Measurements from ENCODE around the gene NOD2. TPM values are rescaled to one million over a fixed set of nuclear protein-coding genes. Genes with fewer than 3 reads are reported as not detected.

Gene NOD2
- total RNA-seq, 1 experiment from 2014 or later, result 5.4 TPM

DNA sequence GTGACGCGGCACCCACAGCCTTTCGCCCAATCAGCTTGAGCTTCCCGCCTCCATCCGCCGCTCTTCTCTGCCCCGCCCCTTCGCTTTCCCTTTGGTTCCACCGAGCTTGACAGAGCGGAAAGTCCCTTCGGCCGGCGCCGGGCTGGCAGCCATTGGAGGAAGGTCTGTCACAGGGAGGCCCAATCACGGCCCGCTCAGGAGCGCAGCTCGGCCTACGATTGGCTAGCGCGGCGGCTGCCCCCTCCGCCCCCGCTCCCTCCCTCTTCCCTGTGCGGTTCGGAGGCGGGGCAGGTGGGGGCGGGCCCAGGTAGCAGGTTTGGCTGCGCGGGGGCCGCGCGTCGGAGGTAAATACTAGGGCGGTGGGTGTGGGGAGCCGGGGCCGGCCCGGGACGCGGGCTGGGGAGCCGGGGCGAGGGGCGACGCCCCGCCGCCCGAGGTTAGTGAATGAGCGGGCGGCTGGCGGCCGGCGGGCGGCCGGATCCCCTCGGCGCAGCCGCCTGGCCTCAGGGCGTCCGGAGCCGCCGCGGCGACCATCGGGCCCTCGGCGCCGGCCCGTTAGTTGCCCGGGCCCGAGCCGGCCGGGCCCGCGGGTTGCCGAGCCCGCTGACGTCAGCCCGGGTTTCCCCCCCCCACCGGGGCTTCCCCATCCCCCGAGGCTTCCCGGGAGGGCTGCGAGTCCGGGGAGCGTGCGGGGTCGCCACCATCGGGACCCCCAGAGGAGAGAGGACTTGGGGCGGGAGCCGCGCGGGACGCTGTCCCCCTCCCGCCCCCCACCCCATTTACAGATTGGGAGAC, 48.6 kb downstream of the NOD2 start, which contains the start of gene CYLD:
CYLD (plus strand) TSS at position 306 of the 795 bp plus-strand sequence. CDS start 7,613 bp downstream, outside the sequence.
- Histone ChIP-seq H3K4me3 (replicated peaks in 1 of 2; ENCODE audit: low read depth in 1 of 2, low read length in 2 of 2) (peak within 1 kb of the TSS; percentile 55 to 69), H3K36me3 (ENCODE audit: control insufficient read depth in 1 of 2, insufficient read depth in 2 of 2, low read length in 2 of 2) (no peaks in the 10 kb centered on the region), H3K4me1 (ENCODE audit: control insufficient read depth in 1 of 2, insufficient read depth in 2 of 2, low read length in 2 of 2) (peaks cover 2 to 15% of the 10 kb centered on the region in 2 experiments; a peak in 2 of 4 replicates), H3K27ac (ENCODE audit: low read depth, low read length) (no peak within 1 kb of the TSS; the same call in 1 of the 2 replicates), H3K9me3 (ENCODE audit: control insufficient read depth in 1 of 2, insufficient read depth in 1 of 2, low read depth in 1 of 2, low read length in 2 of 2) (no peaks in the 10 kb centered on the region), H3K79me2 (ENCODE audit: insufficient read depth, low read length) (no peaks in the 10 kb centered on the region), H3K27me3 (ENCODE audit: insufficient read depth, low read length) (no peaks in the 10 kb centered on the region), H3K4me2 (ENCODE audit: low read length) (peak within 1 kb of the TSS; percentile 91), H4K20me1 (ENCODE audit: insufficient read depth) (no peaks in the 10 kb centered on the region), H3K9ac (ENCODE audit: low read length) (peak within 1 kb of the TSS; percentile 59), H3K9me2 (ENCODE audit: insufficient read depth) (no peaks in the 10 kb centered on the region), H2AFZ (ENCODE audit: low read depth, low read length, poor library complexity, severe bottlenecking) (peak within 1 kb of the TSS; percentile 52)
- peak; percentile 96 for TF ChIP-seq YY1 (IDR thresholded peaks at IDR 0.05; ENCODE audit: extremely low read depth, insufficient replicate concordance, low read depth, low read length)
- TF ChIP-seq ZFX (IDR thresholded peaks at IDR 0.05), result peak; percentile 52; the same call in 1 of the 2 replicates
- no peak for TF ChIP-seq CEBPB (IDR thresholded peaks at IDR 0.05; ENCODE audit: low read depth)
- TF ChIP-seq EGR1 (IDR thresholded peaks at IDR 0.05; ENCODE audit: low read depth), result peak; percentile 99
- peak; percentile 98 for TF ChIP-seq SP1 (IDR thresholded peaks at IDR 0.05; ENCODE audit: low read depth)
- peak; percentile 39; the same call in 1 of the 2 replicates for TF ChIP-seq SIN3A (IDR thresholded peaks at IDR 0.05; ENCODE audit: low read depth)
- TF ChIP-seq ELF1 (IDR thresholded peaks at IDR 0.05; ENCODE audit: borderline replicate concordance, low read depth), result peak; percentile 24; the same call in 1 of the 2 replicates
- peak; percentile 47; the same call in 1 of the 2 replicates for TF ChIP-seq POLR2AphosphoS5 (IDR thresholded peaks at IDR 0.05; ENCODE audit: low read depth, low read length)
- TF ChIP-seq, protein P1, sequence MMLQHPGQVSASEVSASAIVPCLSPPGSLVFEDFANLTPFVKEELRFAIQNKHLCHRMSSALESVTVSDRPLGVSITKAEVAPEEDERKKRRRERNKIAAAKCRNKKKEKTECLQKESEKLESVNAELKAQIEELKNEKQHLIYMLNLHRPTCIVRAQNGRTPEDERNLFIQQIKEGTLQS (IDR thresholded peaks at IDR 0.05), result no peak
- TF ChIP-seq TCF7L2 (IDR thresholded peaks at IDR 0.05; ENCODE audit: borderline replicate concordance, extremely low read depth, insufficient read depth, insufficient read length), result peak; percentile 52
- no TSS peak for BruUV-seq (replicated peaks)
- CTCF ChIA-PET, result interaction anchor here (0.8 to 1.3 kb wide), 3 partner anchors 64 to 77 kb away, joined by 3 to 8 read pairs (median 6); no protein-coding TSS in a partner anchor
- POLR2A ChIA-PET, result no interaction called here
- RAD21 ChIA-PET (ENCODE audit: low non-redundant PET in 1 of 2, low total read pairs in 2 of 2, uncharacterized antibody in 2 of 2, unreplicated experiment in 2 of 2), result interaction anchor here in 1 of 2 experiments (0.6 kb wide), 1 partner anchor 288 kb away, joined by 4 read pairs; no protein-coding TSS in a partner anchor
- ATAC-seq (peak; percentile 98), DNase-seq (ENCODE audit: low read depth, low spot score) (peak; percentile 97)
- intact Hi-C loops (cut with micrococcal nuclease), result no loop called here
